GM19468 (cell line): ENCODE measurements around the gene MICOS13.

Source experiments
- ATAC-seq: cut with Tn5 transposase; IDR thresholded peaks from one replicate; pipeline ENCODE4 v1.9.1; 2021; ENCODE audit warnings: mild to moderate bottlenecking, moderate library complexity, moderate number of reproducible peaks; ENCODE audit not compliant: unreplicated experiment; ENCODE audit errors: extremely low read depth

MICOS13 gene

DNA sequence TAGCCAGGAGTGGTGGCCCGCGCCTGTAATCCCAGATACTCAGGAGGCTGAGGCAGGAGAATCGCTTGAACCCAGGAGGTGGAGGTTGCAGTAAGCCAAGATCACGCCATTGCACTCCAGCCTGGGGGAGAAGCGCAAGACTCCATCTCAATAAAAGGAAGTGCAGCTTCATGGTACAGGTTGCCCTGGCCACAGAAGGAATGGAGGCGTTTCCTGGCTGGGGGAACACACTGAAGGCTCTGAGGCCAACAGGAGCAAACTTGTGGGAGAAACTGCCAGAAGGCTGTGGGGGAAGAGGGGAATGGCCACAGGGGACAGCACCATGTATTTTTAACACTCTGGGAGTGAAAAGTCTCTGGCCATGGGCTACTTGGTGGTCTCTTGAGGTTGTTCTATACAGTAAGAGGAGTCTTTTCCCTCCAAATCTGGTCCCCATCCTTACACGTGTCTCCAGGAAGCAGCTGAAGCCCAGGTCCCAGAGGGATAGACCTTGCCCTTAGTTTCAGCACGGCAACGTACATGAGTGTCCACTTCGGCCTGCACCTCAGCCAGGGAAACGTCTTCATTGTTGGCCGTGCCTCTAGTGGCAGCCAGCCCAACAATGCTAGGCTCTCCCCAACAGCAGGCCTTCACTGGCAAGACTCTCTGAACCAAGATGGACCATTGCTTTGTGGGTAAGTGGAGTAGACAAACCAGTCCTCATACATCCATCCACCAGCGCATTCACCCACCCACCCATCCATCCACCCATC is 7.4 kb downstream of the MICOS13 start:
- no peak for ATAC-seq

DNA sequence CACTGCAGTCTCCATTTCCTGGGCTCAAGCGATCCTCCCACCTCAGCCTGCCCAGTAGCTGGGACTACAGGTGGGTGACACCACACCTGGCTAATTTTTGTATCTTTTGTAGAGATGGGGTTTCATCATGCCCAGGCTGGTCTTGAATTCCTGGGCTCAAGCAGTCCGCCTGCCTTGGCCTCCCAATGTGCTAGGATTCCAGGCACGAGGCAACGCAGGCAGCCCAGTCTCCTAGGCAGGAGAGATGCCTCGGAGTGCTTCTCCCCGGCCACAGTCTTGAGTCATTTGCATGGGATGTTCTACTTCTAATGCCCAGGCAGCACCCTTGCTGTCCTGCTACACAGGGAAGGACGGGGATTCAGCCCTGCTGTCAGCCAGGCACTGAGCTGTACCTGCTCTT is 8.7 kb downstream of the MICOS13 start:
- no peak for ATAC-seq

DNA sequence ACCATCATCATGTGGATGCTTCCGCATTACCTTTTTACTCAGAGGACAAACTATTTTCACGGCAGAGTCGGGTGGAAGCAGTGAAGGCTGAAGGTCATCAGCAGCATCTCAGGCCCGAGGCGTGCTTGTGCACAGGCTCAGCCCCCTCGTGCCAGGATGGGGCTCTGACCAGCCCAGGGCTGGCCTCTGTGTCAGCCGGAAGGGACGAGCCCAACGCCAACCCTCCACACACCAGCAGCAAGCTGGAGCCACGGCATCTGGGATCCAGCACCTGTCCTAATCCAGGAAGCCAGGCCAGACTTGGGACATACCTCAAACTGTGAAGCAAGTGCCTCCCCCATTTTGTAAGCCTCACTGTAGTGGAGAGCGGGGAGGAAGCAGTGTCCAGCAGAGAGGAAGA is 11.1 kb downstream of the MICOS13 start:
- no peak for ATAC-seq

DNA sequence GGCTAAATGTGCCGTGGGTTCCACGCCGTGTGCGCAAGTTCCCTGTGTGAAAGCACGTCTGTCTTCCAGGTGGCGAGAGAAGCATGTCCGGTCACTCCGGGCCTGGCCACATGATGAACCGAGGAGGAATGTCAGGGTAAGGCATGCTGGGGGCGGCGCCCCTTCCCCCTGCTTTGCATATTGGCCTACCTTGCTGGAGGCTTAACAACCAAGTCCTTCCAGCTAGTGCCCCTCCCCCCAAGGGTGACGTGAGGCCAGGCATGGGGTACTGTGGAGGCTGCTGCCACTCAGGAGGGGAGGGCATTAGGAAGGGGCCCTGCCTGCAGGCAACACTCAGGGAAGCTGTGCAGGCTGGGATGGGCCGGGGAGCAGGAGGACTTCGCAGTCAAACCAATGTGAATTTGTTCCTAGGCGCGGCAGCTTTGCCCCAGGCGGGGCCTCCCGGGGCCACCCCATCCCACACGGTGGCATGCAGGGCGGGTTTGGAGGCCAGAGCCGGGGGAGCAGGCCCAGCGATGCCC is 12.5 kb downstream of the MICOS13 start:
- ATAC-seq, result no peak

DNA sequence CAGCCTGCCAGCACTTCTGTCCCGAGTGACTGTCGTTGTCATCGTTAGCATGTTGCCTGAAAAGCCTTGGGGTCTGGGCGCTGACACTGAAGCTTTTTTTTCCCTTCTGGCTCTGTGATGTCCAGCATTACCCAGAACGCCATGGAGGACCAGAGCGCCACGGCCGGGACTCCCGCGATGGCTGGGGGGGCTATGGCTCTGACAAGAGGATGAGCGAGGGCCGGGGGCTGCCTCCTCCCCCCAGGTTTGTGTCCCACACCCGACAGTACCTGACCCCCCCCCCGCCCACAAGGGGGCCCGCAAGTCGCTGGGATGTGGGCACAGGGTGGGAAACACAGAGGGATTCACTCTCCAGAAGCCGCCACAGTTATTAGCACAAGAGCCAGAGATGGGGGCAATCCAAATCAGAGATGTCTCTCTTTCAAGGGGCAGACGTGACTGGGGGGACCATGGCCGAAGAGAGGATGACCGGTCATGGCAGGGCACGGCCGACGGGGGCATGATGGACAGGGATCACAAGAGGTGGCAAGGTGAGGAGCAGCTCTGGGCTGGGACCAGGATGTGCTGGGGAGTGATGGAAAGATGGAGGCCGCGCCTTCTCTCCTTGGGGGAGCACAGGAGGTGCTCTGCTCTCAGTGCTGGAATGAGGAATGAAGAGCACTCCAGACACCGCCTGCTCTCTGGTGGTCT is 13.2 kb downstream of the MICOS13 start:
- no peak for ATAC-seq

DNA sequence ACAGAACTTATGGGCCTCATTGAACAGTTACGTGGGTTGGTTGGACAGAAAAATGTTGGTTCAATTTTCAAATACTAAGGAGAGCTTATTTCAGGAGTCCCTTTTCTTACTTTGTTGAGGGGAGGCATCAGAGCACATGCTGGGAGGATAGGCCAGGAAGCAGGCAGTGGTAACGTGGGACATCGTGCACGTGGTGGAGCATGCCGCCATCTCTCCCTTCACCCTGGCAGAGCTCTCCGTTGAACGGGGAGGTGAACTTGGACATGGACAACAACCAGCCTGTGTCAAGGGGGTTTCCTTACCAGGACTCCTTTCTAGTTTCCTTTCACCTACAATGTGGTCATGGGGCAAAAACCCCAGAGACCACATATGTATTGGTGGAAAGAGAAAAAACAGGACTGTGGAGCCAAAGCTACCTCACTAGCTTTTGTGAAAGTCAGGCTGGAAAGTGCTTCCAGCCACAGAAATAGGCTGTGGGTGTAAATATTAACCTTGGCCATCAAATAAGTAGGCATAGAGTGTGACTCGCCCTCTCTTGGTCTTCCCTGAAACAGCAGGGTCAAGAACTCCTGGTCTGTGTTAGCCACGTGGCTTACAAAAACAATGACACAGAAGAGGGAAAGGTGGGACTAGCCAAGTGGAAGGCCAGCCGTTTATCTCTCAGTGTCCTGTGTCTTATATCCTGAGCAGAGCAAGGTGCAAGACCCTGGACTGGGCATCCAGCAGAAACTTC is 14.4 kb downstream of the MICOS13 start:
- ATAC-seq, result no peak

DNA sequence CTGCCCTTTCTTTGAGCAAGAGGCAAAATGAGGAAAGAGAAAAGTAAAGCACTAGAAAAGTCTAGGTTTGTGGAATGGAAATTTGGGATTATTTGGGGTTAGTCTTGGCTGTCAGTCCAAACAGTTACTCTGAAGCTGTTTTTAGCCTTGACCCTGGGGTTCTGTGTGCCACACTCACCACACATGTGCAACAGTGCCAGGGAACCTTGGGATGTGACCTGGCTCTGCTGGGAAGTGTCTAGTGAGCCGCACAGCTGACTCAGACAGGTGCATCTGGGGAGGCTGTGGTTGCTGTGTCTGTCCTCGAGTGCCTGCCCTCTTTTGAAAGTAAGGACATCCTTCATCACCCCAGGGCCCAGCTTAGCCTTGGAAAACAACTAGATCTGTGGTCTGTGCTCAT is 15.8 kb downstream of the MICOS13 start:
- ATAC-seq, result no peak

DNA sequence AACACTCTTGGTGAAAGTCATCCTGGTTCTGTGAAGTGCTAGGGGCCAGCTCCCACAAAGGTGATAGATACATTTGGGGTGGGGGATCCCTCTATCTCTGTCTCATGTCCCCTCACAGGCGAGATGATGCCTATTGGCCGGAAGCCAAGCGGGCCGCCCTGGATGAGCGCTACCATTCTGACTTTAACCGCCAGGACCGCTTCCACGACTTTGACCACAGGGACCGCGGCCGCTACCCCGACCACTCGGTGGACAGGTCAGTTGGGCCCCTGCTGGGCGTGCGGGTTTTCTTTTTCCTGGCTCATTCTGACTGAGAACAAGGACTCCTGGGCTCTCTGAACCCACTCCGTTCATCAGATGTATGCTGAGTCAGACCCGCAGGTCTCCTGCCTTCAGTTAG is 16.4 kb downstream of the MICOS13 start:
- ATAC-seq, result no peak

DNA sequence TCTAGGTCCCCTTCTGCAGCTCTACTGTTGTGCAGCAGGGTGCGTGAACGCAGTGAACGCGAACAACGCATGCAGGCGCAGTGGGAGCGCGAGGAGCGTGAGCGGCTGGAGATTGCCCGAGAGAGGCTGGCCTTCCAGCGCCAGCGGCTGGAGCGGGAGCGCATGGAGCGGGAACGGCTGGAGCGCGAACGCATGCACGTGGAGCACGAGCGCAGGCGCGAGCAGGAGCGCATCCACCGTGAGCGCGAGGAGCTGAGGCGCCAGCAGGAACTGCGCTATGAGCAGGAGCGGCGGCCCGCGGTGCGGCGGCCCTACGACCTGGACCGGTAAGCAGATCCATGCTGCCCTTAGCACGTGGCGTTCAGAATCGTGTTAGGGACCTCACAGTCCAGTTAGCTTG is 18.8 kb downstream of the MICOS13 start:
- ATAC-seq, result no peak

DNA sequence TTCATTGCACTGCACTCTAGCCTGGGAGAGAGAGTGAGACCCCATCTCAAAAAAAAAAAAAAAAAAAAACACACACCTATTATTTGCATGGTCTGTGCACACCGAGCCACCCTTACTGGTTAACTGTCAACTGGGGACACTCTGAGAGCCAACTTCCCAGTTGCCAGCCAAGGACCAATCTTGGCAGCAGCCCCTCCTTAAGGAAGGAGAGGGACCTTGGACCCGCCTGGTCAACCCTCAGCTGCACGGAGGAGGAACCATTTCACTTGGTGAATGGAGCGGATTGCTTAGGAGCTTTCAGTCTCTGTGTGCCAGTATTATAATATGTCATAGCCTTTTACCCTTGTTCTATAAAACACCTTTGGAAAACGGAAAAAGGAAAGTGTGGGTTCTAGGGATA is 24.9 kb downstream of the MICOS13 start:
- no peak for ATAC-seq

DNA sequence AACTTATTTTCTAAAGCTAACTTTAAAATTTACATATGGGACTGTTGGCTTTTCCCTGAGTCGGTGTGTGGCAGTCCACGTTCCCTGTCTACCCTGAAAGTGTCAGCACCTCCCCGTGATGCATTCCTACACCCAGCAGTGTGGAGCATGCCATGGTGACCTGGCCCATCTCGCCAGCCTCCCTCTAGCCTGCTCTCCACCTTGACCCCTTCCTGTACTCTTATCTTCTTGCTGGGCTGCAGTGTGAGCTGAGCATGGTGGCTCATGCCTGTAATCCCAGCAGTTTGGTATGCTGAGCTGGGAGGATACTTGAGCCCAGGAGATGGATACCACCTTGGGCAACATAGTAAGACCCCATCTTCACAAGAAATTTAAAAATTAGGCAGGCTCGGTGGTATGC is 25.4 kb downstream of the MICOS13 start:
- ATAC-seq, result no peak

DNA sequence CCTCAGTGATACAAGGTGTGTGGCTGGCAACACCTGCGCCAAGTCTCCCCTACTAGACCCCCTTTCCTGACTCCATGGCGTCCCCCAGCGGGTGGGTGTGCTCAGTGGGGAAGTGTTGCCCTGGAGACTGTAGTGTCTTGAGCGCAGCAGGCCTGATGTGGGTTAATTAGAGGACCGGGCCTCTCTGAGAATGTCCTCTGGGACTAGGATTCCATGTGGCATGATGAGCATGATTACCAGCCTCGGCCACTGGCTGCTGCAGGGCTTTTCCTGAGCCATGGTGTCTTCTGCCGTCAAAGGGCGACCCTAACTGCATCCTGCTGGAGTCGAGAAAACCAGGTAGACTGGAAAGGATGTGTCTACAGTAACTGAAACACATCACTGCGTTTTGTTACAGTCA is 28.1 kb downstream of the MICOS13 start:
- ATAC-seq, result no peak

DNA sequence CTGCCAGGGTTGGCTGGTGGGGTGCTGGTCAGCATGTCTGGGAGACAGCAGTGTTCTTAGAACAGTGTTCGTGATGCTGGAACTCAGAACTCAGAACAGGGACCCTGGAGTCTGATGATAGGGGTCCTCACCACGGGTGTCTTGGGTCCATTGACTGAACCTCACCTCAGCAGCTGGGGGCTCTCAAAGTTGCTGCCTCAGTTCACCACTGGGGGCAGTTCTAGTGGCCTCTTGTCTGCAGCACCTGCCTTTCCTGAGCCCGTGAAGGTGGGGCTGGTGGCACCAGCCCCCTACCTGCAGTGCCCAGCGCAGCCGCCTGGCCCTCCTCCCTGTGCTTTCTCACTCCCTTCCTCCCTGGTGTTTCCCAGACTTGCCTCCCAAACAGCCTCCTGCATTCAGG is 29.0 kb downstream of the MICOS13 start:
- ATAC-seq, result no peak

DNA sequence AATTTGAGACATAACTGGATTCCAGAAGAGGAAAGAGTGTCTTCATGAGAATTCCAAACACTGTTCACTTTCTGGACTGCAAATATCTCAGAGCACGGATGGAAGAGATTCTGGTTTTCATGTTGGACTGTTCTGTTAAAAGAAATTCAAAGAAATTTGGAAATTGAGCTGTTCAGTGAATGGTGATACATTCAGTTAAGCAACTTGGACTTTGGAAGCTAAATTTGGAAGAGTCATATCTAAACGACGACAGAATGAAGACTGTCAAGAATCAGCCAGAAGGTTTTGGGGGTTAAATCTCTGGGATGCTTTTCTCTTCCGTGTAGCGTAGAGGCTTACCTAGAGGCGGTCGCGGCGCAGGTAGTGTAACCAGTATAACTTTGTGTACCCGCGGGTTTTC is 31.9 kb downstream of the MICOS13 start:
- ATAC-seq, result no peak

DNA sequence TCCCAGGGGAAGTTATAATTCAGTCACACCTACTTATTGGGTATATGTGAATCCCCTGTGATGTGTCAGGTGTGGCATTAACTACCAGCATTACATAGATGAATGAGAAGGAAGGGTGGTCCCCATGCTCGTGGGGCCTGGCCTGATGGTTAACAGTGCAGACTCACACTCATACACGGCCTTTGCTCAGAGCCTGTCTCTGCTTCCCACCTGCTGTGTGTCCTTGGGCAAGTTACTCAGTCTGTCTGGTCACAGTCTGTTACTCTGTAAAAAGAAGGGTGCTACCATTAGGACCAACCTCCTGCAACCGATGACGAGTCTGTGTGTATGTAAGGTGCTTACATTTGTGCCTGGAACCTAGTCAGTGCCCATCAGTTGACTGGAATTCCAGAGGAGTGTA is 33.6 kb downstream of the MICOS13 start:
- no peak for ATAC-seq

DNA sequence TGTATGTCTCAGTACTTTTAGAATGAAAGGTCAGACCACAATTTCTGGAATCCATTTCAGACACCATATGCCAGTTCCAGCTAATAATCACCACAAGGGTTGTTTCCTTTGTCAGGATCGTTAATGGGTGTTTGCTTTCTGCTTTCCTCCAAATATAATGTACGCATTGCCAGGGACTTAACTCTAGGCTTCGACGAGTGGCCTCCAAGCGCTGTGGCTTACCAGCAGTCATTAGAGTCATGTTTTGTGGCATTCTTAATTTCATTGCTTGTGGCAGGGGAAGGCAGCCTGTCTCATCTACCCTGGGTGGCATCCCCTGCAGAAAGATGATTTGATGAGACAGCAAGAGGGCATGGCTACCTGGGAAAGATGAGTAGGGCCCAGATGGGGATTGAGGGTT is 34.9 kb downstream of the MICOS13 start:
- no peak for ATAC-seq

DNA sequence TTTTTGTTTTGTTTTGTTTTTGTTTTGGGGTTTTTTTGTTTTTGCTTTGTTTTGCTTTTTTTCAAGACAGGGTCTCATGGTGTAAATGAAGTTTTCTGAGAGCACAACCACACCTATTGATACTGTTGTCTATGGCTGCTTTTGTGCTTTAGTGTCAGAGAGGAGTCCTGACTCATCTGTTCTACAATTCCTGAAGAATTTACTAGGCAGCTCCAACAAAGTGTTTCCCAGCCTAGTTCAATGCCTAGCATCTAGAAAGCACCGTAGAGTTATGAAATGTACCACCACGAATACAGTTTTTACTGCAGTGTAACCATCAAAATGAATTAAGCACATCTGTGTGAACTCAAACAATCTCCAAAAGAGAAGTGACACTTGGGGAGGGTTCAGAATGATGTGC is 36.3 kb downstream of the MICOS13 start:
- no peak for ATAC-seq

DNA sequence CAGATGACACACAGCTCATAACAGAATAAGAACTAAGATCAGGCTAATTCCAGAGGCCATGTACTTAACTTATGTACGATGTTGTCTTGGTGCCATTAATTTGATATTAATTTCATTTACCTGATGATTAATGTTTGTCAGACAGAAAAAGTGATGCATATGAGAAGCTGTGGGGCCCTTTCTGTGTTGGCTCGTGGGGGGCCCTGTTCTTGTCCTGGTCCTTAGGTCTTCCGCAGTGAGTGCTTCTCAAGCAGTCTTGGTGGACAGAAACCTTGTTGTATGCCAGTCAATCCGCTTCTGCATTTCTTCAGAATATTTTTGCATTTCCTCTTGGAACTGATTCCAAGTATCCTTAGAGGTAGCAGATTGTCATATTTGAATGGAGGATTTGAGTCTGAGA is 37.3 kb downstream of the MICOS13 start:
- no peak for ATAC-seq

DNA sequence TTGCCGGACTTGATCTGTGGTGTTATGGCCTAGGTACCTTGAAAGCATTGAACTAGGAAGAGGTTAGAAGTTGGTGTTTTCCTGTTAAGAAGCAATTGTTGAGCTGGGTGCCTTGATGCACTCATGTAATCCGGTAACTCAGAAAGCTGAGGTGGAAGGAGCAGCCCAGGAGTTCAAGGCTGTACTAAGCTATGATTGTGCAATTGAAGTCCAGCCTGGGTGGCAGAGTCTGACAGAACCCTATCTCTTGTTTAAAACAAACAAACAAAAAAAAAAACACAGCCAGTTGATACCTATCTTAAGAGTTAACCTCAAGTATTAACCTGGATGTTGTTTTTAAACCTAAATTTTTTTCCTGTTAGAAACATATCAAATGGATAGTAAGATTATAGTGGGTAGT is 38.1 kb downstream of the MICOS13 start:
- ATAC-seq, result no peak

DNA sequence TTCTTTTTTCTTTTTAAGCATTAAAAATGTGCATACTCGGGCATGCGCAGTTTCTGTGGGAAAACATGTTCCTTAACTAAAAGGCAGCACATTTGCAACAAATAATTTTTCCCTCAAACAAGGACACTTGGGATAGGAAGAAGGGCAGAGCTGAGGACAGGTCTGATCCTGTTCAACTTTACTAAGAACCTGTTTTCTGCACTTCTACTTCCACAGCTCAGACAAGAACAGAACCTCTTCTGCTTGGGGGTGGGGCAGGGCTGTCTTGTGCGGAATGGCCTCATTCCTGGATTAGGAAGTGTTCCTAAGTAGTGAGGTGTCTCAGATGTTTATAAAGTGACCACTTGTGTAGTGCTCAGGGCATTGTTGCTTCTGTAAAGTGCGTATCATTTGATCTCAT is 39.1 kb downstream of the MICOS13 start:
- ATAC-seq, result no peak

DNA sequence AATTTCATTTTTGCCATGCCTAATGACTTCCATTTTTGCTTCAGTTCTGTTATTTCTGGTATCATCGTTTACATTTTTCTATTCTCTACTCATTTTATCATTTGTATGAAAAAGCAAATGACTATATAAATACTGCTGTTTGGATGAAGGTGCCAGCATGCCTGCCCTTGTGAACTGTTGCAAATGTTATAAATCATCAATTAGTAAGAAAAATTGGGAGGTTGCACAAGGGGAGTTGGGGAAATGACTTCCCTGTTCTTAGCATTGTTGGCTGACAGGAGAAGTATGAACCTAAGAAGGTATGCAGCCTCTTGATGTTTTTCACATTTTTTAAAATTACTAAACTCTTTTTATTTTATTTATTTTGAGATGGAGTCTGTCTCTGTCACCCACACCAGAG is 42.3 kb downstream of the MICOS13 start:
- ATAC-seq, result no peak
